OCI-LY7 (cell line): ENCODE results near the gene OR2A12.

ENCODE experiments used
- CTCF ChIP-seq: fragments of 200-600 bp; sonication (generic); conservative IDR thresholded peaks from 2 replicates; pipeline ENCODE4 v1.5.1; 2014; ENCODE audit warnings: mild to moderate bottlenecking, antibody characterized with exemption, low read length, moderate library complexity, mixed read lengths
- EZH2phosphoT487 ChIP-seq: fragments of 200-600 bp; sonication (generic); IDR thresholded peaks from 2 replicates; pipeline ENCODE4 v1.6.1; 2018; ENCODE audit warnings: low read depth, borderline replicate concordance, mild to moderate bottlenecking, mixed run types, antibody characterized with exemption, low read length, moderate library complexity, mixed read lengths

GRCh38 chr7:144037414-144038035, 48.6 kb upstream of the OR2A12 start:
- no peak for TF ChIP-seq CTCF
- no peak for TF ChIP-seq EZH2phosphoT487
